NCI-H146 treated with DMSO at 0.1 percent for 48 hours (cell line): ENCODE results near the gene CEPT1.
A peak's percentile ranks its signal among the peaks of the same experiment; 100 is the strongest.
"Not testable (repeated sequence)": the region's sequence is repeated elsewhere in the genome, so short reads cannot be mapped to it uniquely, and the experiment has no call there.

Source experiments
- DNase-seq: peaks from one replicate; lab custom pipeline; 2025; ENCODE audit not compliant: unreplicated experiment; lab: John Stamatoyannopoulos, UW

The CEPT1 gene

GRCh38 chr1:111208921-111209320 lies 68.9 kb downstream of the CEPT1 start:
- no peak for DNase-seq

- no peak for DNase-seq
Observed at GRCh38 chr1:111209622-111210021, 69.6 kb downstream of the CEPT1 start.

GRCh38 chr1:111211921-111212320 lies 71.9 kb downstream of the CEPT1 start:
- DNase-seq = no peak

- DNase-seq = no peak
Observed at GRCh38 chr1:111212634-111213335, 72.8 kb downstream of the CEPT1 start.

- no peak for DNase-seq
Observed at GRCh38 chr1:111213412-111213811, 73.4 kb downstream of the CEPT1 start.

GRCh38 chr1:111214074-111214801 lies 74.2 kb downstream of the CEPT1 start:
- peak; percentile 44 for DNase-seq

- DNase-seq = no peak
Observed at GRCh38 chr1:111214884-111215283, 74.9 kb downstream of the CEPT1 start.

GRCh38 chr1:111215285-111215684 lies 75.3 kb downstream of the CEPT1 start:
- DNase-seq = not testable (repeated sequence)

- DNase-seq = no peak
Observed at GRCh38 chr1:111216751-111217150, 76.7 kb downstream of the CEPT1 start.

- no peak for DNase-seq
Observed at GRCh38 chr1:111217183-111217910, 77.3 kb downstream of the CEPT1 start.

GRCh38 chr1:111218701-111219556 lies 78.9 kb downstream of the CEPT1 start:
- no peak for DNase-seq

GRCh38 chr1:111219557-111220286 lies 79.7 kb downstream of the CEPT1 start:
- no peak for DNase-seq

GRCh38 chr1:111220302-111220890 lies 80.4 kb downstream of the CEPT1 start:
- no peak for DNase-seq

- DNase-seq = no peak
Observed at GRCh38 chr1:111221276-111221632, 81.2 kb downstream of the CEPT1 start.

- no peak for DNase-seq
Observed at GRCh38 chr1:111221633-111222291, 81.7 kb downstream of the CEPT1 start.

GRCh38 chr1:111222308-111223125 lies 82.5 kb downstream of the CEPT1 start:
- peak; percentile 4 for DNase-seq

GRCh38 chr1:111223126-111223685 lies 83.2 kb downstream of the CEPT1 start:
- no peak for DNase-seq

GRCh38 chr1:111225091-111225490 lies 85.1 kb downstream of the CEPT1 start:
- DNase-seq = no peak
